Suppressor macrophage treated with lipopolysaccharide for 1 hour (primary cell): Measurements from ENCODE around the gene HAUS8.
"Not testable (repeated sequence)": the region's sequence is repeated elsewhere in the genome, so short reads cannot be mapped to it uniquely, and the experiment has no call there.

Source experiments
- DNase-seq, 3 donors: peaks; one replicate each; pipeline ENCODE4 v3.0.0-alpha.2; 2020 to 2022

The HAUS8 gene

DNA sequence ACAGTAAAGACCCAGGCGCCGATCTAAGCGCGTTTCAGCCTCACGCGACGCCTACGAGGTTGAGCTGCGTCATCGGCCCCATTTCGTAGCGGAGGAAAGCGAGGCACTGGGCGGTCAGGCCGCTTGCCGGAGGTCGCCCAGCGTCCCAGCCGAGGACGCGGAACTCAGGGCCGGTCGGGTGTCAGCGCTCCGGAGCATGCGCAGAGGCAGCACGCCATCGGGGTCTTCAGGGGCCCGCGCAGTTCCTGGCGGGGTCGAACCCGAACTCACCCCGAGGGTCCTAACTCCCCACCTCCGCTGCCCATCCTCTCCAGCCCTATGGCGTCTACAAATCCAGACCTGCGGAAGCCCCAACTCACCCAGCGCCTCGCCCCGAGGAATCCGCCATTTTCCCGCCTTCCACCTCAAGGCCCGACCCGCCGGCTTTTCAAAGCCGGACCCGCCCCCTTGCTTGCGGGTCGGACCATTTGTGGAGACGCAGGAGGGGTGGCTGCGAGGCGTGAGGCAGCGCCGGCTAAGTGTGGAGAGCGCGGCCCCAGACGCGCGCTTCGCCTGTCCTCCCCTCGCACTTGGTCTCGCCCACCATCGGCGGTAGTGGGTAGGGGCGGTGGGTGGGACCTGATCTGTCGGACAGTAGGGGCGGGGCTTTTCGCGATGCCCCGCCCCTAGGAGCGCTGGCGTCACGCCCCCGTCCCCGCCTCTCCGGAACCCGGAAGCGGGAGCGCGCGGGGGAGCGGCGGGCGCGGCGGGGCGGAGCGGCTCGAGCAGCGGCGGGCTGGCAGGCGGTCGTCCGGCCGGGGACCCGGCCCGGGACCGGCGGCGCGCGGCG lies at the start of gene HAUS8, which contains the start of gene MYO9B:
HAUS8 (minus strand) TSS at position 418 of the 829 bp plus-strand sequence; CDS start at position 388, 30 bp downstream.
MYO9B (plus strand) TSS at position 743 of the 829 bp plus-strand sequence. CDS start 25,941 bp downstream, outside the sequence.
- DNase-seq, result peak; percentile 100

GRCh38 chr19:17124025-17124424 lies 48.8 kb upstream of the HAUS8 start:
- no peak for DNase-seq

GRCh38 chr19:17123041-17123440 lies 47.8 kb upstream of the HAUS8 start:
- no peak for DNase-seq

GRCh38 chr19:17121736-17122293 lies 46.6 kb upstream of the HAUS8 start:
- no peak for DNase-seq

- DNase-seq, result no peak
Observed at GRCh38 chr19:17118957-17119356, 43.7 kb upstream of the HAUS8 start.

GRCh38 chr19:17116996-17117702 lies 41.9 kb upstream of the HAUS8 start:
- DNase-seq, result peak in 1 of 3 donors; percentile 31

DNA sequence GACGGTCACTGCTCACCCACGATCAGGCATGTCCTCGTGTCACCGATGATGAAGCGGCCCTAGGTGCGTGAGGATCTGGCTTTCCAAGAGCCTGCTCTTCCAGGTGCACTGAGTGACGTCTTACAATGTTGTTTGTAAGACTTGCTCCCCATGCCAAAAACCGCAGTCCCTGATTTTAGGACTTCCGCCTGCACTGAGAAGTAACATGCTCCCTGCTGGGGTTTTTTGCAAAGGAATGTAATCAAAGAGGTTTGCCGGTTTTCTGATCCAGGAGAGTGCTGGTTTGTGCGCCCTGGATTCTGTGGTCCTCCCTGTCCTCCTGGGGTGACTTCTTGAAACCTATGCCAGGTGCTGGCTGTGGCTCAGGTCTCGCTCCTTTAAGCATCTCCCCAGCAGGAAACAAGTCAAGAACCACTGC lies 39.2 kb upstream of the HAUS8 start:
- no peak for DNase-seq

DNA sequence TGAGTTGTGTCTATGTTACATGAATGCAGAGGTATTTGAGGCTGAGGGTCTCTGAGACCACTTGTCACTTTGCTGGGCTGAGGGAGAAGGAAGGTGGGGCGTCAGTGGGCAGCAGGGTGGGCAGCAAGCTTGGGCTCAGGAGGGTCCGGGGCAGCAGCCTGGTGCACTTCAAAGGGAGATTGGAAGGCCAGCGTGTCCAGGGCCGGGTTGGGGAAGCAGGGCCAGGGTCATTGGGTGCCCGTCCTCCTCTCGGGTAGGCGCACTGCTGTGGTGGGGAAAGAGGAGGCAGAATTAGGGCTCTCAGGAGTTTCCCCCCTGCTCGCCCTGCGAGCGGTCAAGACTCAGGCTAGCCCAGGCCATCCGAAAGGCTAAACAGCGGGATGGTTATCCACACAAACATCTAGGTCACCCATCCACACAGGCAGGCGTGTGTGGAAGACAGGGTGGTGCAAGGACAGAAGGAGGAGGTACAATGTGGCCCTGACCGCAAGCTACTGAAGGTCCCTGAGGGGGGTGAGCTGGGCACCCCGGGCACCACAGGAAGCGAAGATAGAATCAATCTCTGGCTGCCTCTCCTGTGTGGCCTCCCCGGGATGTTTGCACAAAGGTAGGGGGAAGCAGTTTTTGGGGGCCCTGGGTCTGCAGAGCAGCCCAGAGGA lies 38.0 kb upstream of the HAUS8 start:
- no peak for DNase-seq

GRCh38 chr19:17112700-17113099 lies 37.4 kb upstream of the HAUS8 start:
- peak; percentile 59 to 65 (median 61) for DNase-seq

DNA sequence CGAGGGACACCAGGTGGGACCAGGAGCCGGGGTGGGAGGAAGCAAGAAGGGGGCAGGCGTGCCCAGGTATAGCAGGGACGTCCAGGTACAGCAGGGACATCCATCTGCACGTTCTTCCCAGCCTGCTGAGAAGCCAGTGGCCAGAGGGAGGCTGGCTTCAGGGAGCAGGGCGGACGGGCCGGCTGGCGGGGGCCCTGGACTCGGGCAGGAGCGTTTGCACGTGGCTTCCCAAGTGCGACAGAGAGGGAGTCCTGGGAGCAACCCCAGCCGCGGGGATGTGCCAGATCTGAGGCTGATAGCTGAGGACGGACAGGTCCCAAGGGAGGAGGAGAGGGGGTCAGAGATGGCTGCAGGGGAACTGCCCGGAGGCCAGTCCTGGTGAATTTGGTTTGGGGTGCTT lies 37.0 kb upstream of the HAUS8 start:
- DNase-seq, result no peak

GRCh38 chr19:17111766-17112165 lies 36.5 kb upstream of the HAUS8 start:
- no peak for DNase-seq

GRCh38 chr19:17110599-17110966 lies 35.3 kb upstream of the HAUS8 start:
- no peak for DNase-seq

DNA sequence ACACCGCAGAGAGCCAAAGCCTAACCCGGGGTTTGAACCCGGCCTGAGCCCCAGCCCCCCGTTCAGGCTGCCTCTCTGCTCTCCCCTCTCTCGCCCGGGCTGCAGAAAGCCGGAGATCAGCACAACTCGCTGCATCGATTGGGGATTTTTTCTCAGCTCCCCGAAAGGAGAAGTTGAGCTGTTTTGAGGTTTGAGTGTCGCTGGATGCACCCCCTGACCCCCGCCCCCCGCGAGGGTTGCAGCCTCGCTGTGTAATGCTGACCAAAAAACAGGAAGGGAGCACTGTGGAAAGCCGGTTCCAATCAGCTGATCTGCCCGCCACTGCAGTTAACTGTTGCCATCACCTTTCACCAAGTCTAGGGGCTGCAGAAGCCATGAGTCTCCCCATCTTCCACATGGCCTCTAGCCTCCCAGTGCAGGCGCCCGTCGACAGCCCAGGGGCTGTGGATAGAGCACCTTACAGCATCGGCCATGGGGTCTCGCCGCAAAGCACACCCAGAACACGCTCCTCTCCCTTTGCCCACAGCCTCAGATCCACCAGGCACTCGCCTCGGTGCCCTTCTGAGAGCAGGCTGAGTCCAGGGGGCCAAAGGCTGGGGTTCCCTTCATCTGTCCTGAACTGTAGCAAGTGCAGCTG lies 34.8 kb upstream of the HAUS8 start:
- DNase-seq, result peak; percentile 90 to 94 (median 91)

DNA sequence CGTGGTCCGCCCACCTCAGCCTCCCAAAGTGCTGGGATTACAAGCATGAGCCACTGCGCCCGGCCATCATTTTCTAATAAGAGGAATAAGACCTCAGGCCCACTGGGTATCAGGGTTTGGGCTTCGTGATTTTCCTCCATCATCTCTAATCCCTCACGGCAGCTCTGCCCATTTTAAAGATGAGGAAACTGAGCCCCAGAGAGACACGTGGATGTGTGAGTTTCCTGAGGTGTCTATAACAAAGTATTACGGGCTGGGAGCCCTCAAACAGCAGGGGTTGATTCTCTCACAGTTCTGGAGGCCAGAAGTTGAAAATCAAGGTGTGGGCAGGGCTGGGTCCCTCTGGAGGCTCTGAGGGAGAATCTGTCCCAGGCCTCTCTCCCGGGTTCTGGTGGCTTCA lies 34.0 kb upstream of the HAUS8 start:
- no peak for DNase-seq

- DNase-seq, result no peak
Observed at GRCh38 chr19:17108453-17108784, 33.2 kb upstream of the HAUS8 start.

DNA sequence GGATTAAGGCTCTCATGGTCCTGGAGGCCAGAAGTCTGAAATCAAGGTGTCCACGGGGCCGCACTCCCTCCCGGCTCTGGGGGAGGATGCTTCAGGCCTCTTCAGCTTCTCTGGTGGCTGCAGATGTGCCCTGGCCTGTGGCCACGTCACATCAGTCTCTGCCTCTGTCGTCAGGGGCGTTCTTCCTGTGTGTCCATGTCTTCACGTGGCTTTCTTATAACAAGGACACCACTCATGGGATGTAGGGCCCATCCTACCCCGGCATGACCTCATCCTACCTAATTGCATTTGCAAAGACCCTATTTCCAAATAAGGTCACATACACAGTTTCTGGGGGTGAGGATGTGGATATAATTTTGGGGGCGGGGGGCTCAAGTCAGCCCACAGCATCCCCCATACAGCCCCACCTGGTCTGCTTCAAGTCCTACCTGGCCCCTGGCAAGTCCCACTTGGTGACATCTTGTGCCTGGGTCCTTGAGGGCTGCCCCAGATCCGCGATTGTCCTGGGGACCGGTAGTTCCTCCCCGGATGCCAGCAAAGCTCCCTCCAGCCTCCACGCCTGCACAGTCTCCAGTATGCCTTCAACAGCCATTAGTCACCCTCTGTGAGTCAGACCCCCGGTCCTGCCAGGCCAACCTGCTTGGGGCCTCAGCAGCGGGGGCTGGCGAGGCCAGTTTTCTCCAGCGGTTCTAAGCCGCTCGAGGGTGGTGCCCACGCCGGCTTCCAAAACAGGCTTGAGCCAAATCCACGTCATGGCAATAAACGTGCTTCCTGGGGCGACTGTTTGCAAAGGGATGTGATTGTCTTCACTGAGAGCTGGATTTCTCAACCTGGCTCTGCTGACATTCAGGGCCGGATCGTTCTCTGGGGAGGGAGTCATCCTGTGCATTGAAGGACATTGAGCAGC lies 32.5 kb upstream of the HAUS8 start:
- peak; percentile 97 to 98 (median 97) for DNase-seq

DNA sequence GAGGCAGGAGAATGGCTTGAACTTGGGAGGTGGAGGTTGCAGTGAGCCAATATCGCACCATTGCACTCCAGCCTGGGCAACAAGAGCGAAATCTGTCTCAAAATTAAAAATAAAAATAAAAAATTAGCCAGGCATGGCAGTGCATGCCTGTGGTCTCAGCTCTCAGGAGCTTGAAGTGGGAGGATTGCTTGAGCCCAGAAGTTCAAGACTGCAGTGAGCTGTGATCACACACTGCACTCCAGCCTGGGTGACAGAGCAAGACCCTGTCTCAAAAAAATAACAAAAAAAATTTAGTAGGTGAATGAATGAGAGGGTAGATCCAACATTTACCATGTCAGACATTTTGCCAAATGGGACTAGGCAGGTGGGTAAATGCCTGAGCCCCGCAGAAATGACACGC lies 31.7 kb upstream of the HAUS8 start:
- DNase-seq, result not testable (repeated sequence)

DNA sequence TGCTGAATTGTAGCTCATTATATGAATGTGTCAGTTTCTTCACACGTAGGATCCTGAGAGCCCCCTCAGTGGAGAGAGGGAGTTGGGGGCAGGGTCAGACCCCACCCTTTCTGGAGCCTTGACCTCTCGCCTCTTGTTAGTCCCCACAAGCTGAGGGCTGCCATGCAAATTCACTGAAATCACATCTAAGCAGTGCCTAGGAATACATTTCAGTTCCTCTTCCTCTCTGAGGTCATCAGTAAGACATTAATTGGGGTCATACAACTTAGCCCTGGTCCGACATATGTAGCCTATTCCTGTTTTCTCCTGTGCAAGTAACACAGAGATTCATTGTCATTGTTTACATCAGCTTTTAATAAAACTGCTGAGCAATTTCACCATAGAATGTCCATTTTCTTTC lies 30.3 kb upstream of the HAUS8 start:
- DNase-seq, result peak; percentile 34 to 67 (median 39)

- DNase-seq, result no peak
Observed at GRCh38 chr19:17104679-17105078, 29.4 kb upstream of the HAUS8 start.

DNA sequence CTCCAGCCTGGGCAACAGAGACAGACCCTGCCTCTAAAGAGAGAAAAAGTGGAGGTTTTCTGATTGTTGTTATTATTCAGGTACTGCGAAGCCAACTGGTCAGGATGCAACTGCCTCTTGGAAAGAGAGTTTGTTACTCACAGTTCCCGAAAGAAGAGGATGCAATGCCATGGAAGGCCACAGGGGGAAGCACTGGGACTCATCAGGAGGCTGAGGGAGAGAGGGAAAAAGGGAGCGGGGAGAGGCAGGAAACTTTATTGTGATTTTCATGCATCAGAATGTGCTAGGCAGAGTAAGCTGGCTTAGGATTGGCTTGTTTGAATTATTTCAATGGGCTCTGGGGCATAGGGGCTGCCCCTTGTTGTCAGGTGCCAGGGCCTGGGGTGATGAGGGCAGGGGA lies 27.9 kb upstream of the HAUS8 start:
- peak; percentile 43 to 66 (median 65) for DNase-seq
